ENCODE measurements around the gene BBOX1.

- TF ChIP-seq, protein P1, sequence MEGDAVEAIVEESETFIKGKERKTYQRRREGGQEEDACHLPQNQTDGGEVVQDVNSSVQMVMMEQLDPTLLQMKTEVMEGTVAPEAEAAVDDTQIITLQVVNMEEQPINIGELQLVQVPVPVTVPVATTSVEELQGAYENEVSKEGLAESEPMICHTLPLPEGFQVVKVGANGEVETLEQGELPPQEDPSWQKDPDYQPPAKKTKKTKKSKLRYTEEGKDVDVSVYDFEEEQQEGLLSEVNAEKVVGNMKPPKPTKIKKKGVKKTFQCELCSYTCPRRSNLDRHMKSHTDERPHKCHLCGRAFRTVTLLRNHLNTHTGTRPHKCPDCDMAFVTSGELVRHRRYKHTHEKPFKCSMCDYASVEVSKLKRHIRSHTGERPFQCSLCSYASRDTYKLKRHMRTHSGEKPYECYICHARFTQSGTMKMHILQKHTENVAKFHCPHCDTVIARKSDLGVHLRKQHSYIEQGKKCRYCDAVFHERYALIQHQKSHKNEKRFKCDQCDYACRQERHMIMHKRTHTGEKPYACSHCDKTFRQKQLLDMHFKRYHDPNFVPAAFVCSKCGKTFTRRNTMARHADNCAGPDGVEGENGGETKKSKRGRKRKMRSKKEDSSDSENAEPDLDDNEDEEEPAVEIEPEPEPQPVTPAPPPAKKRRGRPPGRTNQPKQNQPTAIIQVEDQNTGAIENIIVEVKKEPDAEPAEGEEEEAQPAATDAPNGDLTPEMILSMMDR (IDR thresholded peaks at IDR 0.05), result no peak
- TF ChIP-seq POLR2AphosphoS5 (IDR thresholded peaks at IDR 0.05; ENCODE audit: low read depth, low read length), result no peak
- TF ChIP-seq, protein P2, sequence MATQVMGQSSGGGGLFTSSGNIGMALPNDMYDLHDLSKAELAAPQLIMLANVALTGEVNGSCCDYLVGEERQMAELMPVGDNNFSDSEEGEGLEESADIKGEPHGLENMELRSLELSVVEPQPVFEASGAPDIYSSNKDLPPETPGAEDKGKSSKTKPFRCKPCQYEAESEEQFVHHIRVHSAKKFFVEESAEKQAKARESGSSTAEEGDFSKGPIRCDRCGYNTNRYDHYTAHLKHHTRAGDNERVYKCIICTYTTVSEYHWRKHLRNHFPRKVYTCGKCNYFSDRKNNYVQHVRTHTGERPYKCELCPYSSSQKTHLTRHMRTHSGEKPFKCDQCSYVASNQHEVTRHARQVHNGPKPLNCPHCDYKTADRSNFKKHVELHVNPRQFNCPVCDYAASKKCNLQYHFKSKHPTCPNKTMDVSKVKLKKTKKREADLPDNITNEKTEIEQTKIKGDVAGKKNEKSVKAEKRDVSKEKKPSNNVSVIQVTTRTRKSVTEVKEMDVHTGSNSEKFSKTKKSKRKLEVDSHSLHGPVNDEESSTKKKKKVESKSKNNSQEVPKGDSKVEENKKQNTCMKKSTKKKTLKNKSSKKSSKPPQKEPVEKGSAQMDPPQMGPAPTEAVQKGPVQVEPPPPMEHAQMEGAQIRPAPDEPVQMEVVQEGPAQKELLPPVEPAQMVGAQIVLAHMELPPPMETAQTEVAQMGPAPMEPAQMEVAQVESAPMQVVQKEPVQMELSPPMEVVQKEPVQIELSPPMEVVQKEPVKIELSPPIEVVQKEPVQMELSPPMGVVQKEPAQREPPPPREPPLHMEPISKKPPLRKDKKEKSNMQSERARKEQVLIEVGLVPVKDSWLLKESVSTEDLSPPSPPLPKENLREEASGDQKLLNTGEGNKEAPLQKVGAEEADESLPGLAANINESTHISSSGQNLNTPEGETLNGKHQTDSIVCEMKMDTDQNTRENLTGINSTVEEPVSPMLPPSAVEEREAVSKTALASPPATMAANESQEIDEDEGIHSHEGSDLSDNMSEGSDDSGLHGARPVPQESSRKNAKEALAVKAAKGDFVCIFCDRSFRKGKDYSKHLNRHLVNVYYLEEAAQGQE (IDR thresholded peaks at IDR 0.05; ENCODE audit: insufficient read depth in 1 of 2, low read depth in 2 of 2, low read length in 1 of 2), result no peak
- TF ChIP-seq SIN3A (IDR thresholded peaks at IDR 0.05; ENCODE audit: borderline replicate concordance, insufficient read depth, low read depth, low read length), result no peak
- TF ChIP-seq TCF7L2 (IDR thresholded peaks at IDR 0.05; ENCODE audit: low read depth, low read length), result no peak
Observed at GRCh38 chr11:27095887-27096286, 55.3 kb downstream of the BBOX1 start.
